Testis (tissue), 2 donors: Measurements from ENCODE around the gene PCLAF.

ENCODE experiments used
- CTCF ChIP-seq, 3 experiments: fragments of 450-650 bp in 2 of 3; fragments of 200-600 bp in 1 of 3; sonication (generic) in 1 of 3; IDR thresholded peaks; one replicate each; pipeline ENCODE4 v1.5.1; 2016 to 2019; ENCODE audit warnings: antibody characterized with exemption in 3 of 3, mild to moderate bottlenecking in 2 of 3, moderate library complexity in 1 of 3
- POLR2A ChIP-seq: fragments of 450-650 bp; IDR thresholded peaks from one replicate; pipeline ENCODE4 v1.6.1; 2017; ENCODE audit warnings: antibody characterized with exemption, mild to moderate bottlenecking, moderate library complexity

DNA sequence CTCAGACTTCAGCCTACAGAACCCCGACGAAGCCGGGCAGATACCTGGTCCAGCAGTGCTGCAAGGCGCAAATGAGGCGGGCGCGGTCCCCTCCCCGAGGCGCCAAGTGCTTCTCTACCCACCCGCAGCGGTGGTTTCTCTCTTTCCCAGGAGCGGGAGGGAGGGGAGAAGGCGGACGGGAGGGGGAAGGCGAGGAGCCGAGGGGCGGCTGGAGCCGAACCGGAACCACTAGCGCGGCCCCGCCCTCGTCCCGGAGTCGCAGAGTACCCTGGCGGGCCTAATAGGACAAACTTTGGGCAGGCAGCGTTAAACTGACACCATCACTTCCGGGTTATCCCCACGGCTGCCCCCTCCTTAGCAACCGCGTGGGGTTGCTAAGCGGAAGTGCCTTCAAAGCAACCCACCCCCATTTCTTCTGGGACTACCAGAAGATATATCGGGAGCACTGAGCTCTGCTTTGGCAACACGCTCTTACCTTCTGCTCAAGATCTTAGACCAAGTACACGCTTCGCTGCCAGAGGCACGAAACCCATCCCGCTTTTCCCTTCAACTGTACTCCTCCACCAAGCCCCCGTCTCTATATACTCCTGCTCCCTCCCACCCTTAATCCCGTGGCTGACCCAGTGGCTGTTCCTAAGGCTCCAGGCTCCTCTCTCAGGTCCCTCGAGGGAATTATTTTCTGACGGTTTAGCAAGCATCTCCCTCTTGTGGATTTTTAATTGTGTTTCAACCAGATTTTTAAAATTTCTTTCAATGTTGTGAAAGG, 25.1 kb downstream of the PCLAF start, which contains the start of gene CSNK1G1:
- TF ChIP-seq CTCF (IDR thresholded peaks at IDR 0.05): peak; percentile 47 to 52 (median 47)
- TF ChIP-seq POLR2A: no peak
